Hippocampal formation (tissue), 2 donors: ENCODE results near the gene ARHGEF28.

Experiments
- DNase-seq, 2 donors: peaks; one replicate each; lab custom pipeline; 2025; lab: John Stamatoyannopoulos, UW

ARHGEF28 gene

DNA sequence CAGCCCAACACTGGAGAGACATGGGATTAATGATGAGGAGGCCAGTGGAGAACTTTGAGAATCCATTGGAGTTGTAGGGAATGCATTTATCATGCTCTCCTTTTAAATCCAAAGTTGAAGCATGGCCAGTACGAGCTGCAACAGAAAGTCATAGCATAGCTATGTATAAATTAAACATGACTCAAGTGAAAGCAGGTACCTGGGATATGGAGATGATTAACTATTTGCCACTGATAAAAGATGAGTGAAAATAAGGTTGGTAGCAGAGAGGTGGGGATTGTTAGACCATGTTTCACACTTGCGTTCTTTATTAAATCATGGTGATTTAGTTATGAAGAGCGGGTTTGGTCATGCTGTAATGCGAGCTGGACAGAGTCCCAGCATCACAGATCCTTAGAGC, 189.6 kb downstream of the ARHGEF28 start:
- no peak for DNase-seq

DNA sequence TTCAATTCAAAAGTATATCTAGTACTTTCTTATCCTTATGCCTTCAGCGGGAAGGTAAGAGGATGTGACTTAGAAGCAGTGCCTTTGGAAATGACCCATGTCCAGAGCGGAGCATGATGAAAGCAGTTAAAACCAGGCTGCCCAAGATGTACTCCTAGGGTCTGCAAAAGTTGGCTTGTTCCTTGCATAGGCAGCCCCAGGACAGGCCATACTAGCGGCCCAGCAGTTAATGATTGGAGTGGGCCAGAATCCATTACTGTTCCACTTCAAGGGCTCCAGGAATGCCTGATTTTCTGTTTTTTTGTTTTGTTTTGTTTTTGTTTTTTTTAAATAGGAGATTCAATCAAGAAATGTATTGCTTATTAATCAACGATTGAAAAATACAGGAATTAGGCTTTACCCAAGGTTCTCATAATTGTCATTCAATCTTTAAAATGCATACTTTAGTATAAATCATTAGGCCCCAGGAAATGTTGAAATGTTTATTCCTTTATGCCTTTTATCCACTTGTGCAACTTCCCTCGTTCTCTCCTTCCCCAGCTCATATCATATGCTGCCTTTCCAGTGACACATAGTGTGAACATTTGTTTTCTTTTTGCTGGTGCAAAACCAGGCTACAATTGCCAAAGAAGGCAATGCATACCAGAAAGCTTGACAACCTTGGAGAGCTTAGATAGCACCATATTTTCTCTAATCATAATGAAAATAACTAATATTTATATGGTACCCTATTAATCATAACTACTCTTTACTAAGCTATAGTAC, 190.8 kb downstream of the ARHGEF28 start:
- DNase-seq, result no peak

DNA sequence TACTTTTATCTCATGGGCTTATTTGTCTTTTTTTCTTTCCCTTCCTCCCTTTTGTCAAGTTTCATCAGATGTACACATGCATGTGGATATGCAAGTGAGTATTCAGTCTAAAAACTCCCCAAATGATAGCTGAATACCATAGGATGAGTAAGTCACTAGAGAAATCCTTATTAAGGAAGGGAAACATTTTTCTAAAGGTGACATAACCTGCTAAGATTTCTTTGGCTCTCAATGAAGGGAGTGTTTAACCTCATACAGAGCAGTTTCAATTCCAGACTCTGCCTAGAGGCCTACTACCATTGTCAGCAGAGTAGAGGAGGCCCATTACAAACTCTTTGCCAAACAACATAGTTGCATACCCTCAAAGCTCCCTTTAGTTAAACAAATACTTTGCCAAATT, 192.4 kb downstream of the ARHGEF28 start:
- no peak for DNase-seq

DNA sequence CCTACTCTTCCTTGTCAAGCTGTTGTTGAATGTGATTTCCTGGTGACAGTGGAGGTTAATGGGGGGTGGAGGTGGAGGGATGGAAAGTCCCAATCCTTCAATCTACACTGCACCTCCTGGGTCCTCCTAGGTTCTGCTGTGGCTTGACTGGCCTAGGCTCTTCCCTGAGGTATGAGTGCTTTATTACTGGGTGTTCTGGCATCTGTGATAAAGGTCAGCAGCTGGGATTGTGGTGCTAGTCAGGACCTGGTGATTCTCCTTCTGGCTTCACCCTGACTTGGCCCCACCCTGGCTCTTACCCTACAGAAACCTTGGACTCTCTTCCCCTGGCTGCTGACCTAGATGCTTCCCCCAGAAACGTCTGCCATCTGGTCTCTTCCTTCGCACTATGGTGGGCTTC, 194.3 kb downstream of the ARHGEF28 start:
- DNase-seq, result no peak

DNA sequence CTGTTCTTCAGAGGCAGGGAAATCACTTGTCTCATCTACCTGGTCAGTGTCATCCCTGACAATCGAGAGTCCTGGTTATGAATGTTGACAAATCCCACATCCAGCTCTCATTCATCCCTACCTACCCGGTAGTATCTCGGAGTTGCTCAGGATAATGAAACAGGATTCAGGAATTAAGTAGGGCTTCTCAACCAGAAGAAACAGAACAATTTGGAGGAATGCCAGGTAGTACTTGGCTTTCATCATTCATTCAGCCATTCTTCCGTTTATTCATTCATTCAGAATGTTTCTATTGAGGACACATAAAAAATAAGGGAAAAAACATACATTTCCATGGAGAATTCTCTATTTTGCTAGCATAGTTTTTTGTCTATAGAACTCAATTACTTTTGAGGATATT, 195.0 kb downstream of the ARHGEF28 start:
- DNase-seq, result no peak

DNA sequence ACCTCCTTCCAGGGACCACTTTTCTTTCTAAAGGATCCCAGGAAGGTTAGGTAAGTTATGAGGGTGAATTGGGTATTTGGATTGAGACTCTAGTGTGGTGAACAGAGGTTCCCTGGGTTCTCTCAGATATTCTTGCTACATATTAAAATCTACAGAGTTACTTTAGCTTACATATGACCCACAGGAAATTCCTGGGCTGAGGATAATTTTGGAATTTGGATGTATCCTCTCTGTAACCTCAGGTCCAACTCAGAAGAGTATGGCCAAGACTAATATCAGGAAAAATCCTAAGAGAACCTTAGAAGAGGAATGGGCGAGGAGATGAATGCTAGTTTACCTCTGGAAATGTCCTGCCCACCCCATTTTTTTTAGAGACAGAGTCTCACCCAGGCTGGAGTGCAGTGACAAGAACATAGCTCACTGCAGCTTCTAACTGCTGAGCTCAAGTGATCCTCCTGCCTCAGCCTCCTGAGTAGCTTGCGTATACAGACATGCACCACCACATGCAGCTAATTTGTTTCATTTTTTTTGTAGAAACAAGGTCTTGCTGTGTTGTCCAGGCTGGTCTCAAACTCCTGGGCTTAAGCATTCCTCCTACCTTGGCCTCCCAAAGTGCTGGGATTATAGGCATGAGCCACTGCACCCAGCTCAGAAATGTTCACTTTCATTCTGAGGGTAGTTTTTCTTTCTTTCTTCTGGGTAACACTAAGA, 196.4 kb downstream of the ARHGEF28 start:
- DNase-seq, result no peak

DNA sequence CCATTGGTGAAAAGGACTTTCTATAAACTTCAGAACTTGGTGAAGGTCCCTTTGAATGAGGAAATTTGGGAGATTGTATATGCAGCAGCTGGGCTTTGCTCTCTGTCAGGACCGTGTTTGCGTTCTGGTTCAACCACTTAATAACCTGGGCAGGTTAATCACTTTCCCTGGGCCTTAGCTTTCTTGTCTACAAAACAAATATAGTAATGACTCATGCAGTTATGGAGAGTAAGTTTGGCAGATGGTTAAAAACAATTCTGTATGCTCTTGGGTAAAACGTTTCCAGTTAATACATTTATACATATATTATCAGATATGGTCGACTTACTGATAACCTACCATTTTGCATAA, 197.0 kb downstream of the ARHGEF28 start:
- no peak for DNase-seq

DNA sequence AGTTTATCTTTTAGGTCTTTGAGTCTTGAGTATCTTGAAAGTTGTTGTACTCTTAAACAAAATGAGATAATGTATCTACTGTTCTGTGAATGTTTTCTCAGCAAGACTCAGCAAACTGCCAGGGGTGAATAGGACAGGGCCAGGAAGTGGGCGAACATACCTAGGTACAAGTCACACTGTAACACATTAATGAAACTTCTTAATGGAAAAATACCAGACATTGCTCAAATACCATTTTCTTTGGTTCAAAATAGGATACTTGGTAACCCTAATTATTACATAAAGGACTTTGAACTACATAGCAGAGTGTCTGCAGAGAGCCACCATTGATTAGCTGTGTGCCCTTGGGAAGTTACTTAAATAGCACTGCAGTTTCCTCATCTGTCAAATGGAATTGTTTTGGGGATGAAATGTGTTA, 197.5 kb downstream of the ARHGEF28 start:
- no peak for DNase-seq

DNA sequence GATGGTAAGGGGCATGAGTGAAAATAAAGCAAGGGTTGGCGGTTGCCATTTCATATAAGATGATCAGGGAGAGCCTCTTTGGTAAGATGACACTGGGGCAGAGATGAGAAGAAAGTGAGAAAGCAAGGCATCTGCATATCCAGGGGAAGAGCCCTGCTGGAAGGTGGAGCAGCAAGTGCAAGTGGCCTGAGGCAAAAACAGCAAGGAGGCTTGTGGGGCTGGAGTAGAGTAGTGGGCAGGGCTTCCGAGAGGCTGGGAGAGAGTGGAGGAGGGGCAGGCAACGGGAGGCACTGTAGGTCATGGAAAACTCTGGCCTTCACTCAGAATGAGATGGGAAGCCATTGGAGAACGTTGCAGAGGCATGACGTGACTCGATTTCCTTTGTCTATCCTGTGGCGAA, 199.2 kb downstream of the ARHGEF28 start:
- no peak for DNase-seq

DNA sequence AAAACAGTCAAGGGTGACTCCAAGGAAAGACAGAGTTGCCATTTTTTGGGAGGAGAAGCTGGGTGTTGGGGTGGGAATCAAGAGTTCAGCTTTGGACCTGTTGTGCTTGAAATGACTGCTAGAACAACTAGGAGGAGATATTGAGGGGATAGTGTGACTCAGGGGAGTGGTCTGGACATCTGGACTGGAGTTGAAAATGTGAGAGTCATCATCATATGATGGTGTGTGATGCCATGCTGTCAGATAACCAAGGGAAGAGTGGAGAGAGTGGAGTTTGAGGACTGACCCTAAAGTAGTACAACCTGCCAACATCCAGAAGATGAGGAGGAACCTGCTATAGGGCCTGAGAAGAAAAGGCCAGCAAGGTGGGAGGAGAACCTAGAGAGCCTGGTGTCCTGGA, 199.7 kb downstream of the ARHGEF28 start:
- DNase-seq, result no peak

DNA sequence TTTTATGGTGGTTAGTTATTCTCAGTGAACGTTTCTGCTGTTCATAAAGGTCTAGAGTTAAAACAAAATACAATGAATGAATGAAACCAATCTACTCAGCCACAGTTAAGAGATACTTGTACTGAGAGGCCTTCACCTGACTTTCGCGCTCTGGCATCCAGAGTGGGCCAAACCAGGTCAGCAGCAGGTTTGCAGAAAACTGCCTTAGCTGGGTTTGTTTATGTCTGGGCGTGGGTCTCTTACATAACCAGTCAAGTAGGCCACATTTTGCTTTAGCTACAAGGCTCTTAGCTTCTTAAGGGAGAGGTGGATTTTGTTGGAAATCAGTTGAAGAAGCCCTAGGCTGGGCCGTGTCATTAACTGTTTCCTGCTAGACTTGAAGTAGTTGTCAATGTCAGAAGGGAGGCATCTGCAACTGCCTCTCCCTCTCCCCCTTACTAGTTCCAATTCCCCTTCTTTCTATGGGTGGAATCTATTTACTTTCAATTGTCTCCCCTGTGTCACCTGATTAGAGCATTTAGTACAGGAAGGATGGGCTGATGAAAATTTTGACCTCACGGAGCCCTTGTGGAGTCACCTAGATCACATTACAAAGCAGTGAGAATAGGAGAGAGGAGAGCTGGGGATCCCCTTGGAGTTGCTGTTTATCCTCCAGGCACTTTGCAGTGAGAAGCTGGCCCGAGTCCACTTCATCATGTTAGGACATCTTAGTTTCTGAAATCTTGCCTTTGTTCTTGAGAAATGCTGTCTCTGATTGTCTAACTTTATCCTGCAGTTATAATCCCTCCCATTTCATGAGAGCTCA, 200.5 kb downstream of the ARHGEF28 start:
- no peak for DNase-seq

DNA sequence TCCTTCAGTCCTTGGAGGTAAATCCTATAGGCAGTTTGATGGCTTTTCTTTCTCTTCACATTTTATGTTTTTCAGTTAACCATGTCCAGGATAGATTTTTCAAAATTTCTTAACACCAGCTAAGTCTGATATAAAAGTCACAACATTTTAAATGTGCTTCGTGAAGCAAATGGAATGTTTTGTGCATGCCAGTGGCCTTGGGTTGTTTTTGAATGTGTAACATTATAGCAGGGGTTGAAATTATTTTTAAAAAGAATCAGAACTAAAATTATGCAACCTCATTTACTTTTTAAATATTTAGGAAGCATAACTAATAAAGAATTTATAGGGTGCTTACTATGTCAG, 201.1 kb downstream of the ARHGEF28 start:
- no peak for DNase-seq

DNA sequence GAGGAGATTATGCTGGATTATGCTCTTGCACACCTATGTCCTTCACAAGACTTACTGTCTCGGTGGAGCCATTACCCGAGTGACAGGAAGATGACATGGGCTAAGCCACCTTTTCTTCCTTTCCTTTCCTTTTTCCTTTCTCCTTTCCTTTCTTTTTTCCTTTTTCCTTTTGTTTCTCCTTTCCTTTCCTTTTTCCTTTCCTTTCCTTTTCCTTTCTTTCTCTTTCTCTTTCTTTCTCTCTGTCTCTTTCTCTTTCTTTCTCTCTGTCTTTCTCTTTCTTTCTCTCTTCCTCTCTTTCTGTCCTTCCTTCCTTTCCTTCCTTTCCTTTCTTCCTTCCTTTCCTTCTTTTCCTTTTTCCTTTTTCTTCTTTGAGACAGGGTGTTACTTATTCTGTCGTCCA, 202.5 kb downstream of the ARHGEF28 start:
- no peak for DNase-seq

DNA sequence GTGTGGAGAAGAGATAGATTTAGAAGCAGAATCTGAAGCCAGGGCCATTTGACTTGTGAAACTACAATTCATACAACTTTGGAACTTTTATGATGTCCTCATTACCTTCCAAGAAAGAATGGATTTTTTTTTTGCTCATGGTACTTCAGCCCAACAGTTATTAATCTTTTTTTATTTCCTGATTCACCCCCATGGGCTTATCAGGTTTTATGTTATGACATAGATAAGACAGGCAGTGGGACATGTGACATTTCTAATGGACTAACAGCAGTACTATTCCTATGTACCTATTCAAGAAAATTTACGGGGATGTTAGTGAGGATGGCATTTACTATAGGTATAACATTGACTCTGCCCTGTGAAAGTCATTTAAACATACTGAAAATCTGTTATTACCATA, 204.7 kb downstream of the ARHGEF28 start:
- no peak for DNase-seq

DNA sequence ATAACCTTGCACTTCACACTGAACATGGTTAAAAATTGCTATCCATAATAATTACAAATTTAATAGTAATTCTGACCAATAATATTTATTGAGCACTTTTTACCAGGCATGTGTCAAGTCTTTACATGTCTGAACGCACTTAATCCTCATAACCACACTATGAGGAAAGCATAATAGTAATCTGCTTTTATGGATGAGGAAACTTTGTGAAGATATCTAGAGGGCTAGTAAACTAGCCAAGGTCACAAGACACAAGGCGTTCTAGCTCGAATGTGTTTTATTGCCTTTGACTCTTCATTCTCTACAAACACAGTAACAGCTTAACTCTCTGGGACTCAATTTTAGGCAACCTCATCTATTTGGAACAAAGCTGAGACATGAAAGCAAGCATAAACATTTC, 205.1 kb downstream of the ARHGEF28 start:
- no peak for DNase-seq

DNA sequence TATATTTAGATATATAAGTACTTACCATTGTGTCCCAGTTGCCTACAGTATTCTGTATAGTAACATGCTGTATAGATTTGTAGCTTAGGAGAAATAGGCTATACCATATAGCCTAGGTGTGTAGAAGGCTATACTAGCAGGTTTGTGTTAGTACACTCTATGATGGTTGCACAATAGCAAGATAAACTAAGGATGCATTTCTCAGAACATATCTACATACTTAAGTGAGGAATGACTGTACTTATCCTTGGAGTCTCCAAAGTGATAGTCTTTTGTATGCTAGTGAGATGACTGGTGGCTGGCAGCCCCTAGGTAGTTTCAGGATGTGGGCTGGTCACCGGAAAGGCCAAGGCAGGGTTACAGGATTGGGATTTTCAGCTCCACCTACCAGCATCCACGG, 208.7 kb downstream of the ARHGEF28 start:
- DNase-seq, result no peak

DNA sequence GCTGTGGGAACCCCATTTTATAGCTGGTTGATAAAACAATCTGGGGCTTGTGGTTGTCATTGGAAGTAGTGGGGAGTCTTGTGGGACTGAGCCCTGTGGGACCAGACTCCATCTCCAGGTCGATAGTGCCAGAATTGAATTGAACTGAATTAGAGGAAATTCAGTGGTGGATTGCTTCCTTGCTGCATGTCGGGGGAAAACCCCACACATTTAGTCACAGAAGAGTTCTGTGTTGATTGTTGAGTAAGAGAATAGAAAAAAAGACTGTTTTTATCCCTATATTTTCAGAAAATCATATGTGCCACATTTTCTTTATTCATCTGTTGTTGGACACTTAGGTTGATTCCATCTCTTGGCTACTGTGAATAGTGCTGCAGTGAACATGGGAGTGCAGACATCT, 209.7 kb downstream of the ARHGEF28 start:
- no peak for DNase-seq

DNA sequence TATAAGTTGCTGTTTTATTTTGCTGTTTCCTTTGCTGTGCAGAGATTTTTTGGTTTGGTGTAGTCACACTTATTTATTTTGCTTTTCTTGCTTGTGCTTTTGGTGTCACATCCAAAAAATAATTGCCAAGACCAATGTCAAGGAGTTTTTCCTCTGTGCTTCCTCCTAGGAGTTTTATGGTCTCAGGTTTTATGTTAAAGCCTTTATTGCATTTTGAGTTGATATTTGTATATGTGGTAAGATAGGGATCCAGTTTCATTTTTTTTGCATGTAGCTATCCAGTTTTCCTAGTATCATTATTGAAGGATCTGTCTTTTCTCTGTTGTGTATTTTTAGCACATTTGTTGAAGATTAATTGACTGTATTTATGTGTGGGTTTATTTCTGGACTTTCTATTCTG, 210.6 kb downstream of the ARHGEF28 start:
- DNase-seq, result no peak

DNA sequence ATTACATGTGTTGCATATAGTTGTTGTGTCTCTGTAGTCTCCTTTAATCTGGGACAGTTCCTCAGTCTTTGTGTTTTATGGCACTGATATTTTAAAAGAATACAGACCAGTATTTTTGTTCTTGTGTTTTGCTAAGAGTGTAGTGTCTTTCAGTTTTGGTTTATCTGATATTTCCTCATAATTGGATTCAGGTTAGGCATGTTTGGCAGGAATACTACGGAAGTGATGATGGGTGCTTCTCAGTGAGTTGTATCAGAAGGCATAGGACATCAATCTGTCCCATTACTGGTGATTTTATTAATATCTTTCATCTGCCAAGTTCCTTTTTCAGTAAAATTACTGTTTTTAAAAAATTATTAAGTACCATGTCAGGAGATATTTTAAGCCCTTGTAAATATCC, 212.9 kb downstream of the ARHGEF28 start:
- DNase-seq, result no peak

DNA sequence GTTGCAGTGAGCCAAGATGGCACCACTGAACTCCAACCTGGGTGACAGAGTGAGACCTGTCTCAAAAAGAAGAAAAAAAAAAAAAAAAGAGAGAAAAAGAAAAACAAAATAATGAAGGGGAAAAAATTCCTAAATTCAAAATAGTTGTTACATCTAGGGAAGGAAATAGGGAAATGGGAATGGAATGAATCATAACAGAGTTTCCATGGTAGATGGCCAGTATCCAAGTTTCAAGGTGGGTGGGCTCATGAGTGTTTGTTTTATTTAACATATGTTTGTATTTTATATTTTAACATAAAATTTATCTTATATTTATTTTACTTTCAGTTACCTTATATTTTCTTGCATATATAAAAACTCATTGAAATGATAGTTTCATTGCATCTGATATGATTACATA, 215.6 kb downstream of the ARHGEF28 start:
- no peak for DNase-seq

DNA sequence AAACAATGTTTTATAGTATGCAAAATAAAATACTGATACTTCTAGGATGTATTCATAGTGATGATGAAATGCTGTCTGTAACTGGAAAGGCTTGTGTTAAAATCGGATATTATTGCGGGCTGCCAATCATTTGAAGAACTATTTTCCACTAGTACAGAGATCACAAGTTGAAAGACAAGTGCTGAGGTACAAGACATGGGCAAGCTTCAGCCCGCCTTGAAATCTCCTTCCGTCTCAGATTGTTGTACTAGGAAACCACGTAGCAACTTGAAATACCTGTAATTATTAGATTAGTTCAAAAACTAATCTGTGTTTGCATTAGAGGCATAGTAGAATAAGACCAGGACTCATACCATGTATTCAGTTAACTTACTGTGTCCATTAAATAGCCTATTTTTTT, 218.2 kb downstream of the ARHGEF28 start:
- no peak for DNase-seq

DNA sequence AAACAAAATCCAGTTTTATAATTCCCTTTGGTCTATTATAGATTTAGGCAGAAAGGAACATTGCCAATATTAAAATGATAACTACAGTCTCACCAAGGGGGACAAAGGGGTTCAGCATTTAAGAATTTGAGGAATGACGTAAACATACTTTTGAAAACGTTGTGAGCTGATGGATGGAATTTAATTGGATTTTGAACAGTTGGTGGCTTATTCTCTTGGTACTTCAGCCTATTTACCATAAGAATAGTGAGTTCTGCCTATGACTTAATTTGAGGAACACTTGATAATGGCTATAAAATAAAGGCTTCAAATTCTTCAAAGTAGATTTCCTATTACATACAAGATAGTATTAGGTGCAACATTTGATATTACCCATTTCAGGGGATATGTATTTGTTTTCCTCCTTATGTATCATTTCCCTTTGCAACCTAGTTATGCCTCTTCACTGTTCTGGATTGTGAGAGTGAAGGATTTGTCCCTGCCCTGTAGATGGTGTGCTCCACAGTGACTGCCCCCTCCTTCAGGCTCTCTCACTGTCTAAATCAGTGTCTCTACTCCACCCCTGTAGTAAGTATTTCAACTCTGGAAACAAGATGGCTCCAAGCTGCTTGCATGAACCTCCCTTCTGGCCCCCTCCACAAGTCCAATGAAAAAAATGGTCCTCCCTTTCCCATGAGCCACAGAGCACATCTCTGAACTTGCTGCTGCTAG, 225.6 kb downstream of the ARHGEF28 start:
- no peak for DNase-seq
